ENCODE data around the gene MYNN.

Gene MYNN

DNA sequence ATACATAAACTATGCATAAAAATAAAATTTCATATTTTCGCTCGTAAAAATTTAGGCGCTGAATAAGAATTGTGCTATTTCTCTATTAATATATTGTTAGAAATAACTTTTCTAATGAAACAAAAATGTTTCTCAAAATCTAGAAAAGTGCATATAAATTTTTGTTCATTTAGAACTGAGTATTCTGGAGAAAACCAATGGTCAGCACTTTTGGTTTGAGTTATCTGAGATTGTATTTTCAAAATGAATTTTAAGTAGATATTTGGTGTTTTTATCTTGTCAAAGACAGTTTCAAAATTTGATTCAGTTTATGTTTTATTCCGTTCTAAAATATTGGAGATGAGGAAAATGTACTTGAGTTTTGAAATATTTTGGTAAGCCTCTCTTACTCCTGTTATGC, 13.9 kb downstream of the MYNN start:
- no peaks in the 10 kb centered on the region for H3K27me3 ChIP-seq (ENCODE audit: control insufficient read depth in 3 of 3, insufficient read depth in 3 of 3, low read depth in 1 of 3, low read length in 3 of 3)
- H3K36me3 ChIP-seq (replicated peaks in 1 of 2; ENCODE audit: control insufficient read depth in 2 of 2, insufficient read depth in 2 of 2, low read length in 2 of 2), result peaks cover 4 to 81% of the 10 kb centered on the region in 2 donors
- H2BK120ac ChIP-seq (ENCODE audit: low read depth, low read length), result no peak overlapping the region
- H3K4ac ChIP-seq (ENCODE audit: low read length), result no peak overlapping the region
- H2BK15ac ChIP-seq (ENCODE audit: low read length), result no peak overlapping the region
- H3K14ac ChIP-seq (ENCODE audit: low read length), result no peak overlapping the region
- H2BK5ac ChIP-seq (ENCODE audit: low read length), result no peak overlapping the region
- H2AFZ ChIP-seq (ENCODE audit: low read length), result no peak overlapping the region
- no peak overlapping the region for H4K8ac ChIP-seq (ENCODE audit: low read depth, low read length)
- no peak overlapping the region for H4K91ac ChIP-seq (ENCODE audit: low read depth, low read length, poor library complexity)
- H3K4me1 ChIP-seq (ENCODE audit: control insufficient read depth in 2 of 2, insufficient read depth in 1 of 2, low read depth in 1 of 2, low read length in 2 of 2), result no peaks in the 10 kb centered on the region
- H3K9me3 ChIP-seq (replicated peaks in 1 of 2; ENCODE audit: control insufficient read depth in 2 of 2, insufficient read depth in 1 of 2, low read depth in 1 of 2, low read length in 2 of 2), result no peaks in the 10 kb centered on the region
- DNase-seq (ENCODE audit: low spot score), result no peak
- H2BK12ac ChIP-seq (ENCODE audit: low read length), result no peak overlapping the region
- H3K23ac ChIP-seq (ENCODE audit: low read depth, low read length, poor library complexity), result no peak overlapping the region
- H3K18ac ChIP-seq (ENCODE audit: low read length), result no peak overlapping the region
- H3K4me2 ChIP-seq (ENCODE audit: insufficient read depth, low read length, poor library complexity, severe bottlenecking), result no peak overlapping the region
- no peak overlapping the region for H2AK5ac ChIP-seq (ENCODE audit: low read depth, low read length)
- no CpG with 5 or more reads among the region's 4 CpGs for WGBS, 2 donors (ENCODE audit: extremely low coverage in 2 of 2, insufficient read length in 2 of 2, insufficient replicate concordance in 1 of 2)
- no peak overlapping the region for H3K27ac ChIP-seq (replicated peaks; ENCODE audit: low read length)
- H3K79me1 ChIP-seq (ENCODE audit: low read depth, low read length), result no peaks in the 10 kb centered on the region
- H3K4me3 ChIP-seq (ENCODE audit: low read length in 2 of 2), result no peak overlapping the region
- no peak overlapping the region for H3K9ac ChIP-seq (ENCODE audit: low read depth, low read length, poor library complexity)

- no peak for DNase-seq (ENCODE audit: low spot score)
- H3K14ac ChIP-seq (ENCODE audit: low read length), result no peak overlapping the region
- no peak overlapping the region for H2BK12ac ChIP-seq (ENCODE audit: low read length)
- H3K27me3 ChIP-seq (ENCODE audit: control insufficient read depth in 3 of 3, insufficient read depth in 3 of 3, low read depth in 1 of 3, low read length in 3 of 3), result no peaks in the 10 kb centered on the region
- no peak overlapping the region for H3K23ac ChIP-seq (ENCODE audit: low read depth, low read length, poor library complexity)
- no peak overlapping the region for H4K91ac ChIP-seq (ENCODE audit: low read depth, low read length, poor library complexity)
- H3K4me3 ChIP-seq (ENCODE audit: low read length in 2 of 2), result no peak overlapping the region
- WGBS, 2 donors (ENCODE audit: extremely low coverage in 2 of 2, insufficient read length in 2 of 2, insufficient replicate concordance in 1 of 2), result no CpG with 5 or more reads among the region's 1 CpG
- no peak overlapping the region for H2BK15ac ChIP-seq (ENCODE audit: low read length)
- no peaks in the 10 kb centered on the region for H3K9me3 ChIP-seq (replicated peaks in 1 of 2; ENCODE audit: control insufficient read depth in 2 of 2, insufficient read depth in 1 of 2, low read depth in 1 of 2, low read length in 2 of 2)
- no peak overlapping the region for H2AFZ ChIP-seq (ENCODE audit: low read length)
- H3K4me1 ChIP-seq (ENCODE audit: control insufficient read depth in 2 of 2, insufficient read depth in 1 of 2, low read depth in 1 of 2, low read length in 2 of 2), result no peaks in the 10 kb centered on the region
- no peak overlapping the region for H2AK5ac ChIP-seq (ENCODE audit: low read depth, low read length)
- H2BK5ac ChIP-seq (ENCODE audit: low read length), result no peak overlapping the region
- H3K9ac ChIP-seq (ENCODE audit: low read depth, low read length, poor library complexity), result no peak overlapping the region
- H3K18ac ChIP-seq (ENCODE audit: low read length), result no peak overlapping the region
- H3K36me3 ChIP-seq (replicated peaks in 1 of 2; ENCODE audit: control insufficient read depth in 2 of 2, insufficient read depth in 2 of 2, low read length in 2 of 2), result peaks cover 3 to 76% of the 10 kb centered on the region in 2 donors
- no peak overlapping the region for H3K4ac ChIP-seq (ENCODE audit: low read length)
- no peak overlapping the region for H4K8ac ChIP-seq (ENCODE audit: low read depth, low read length)
- H3K79me1 ChIP-seq (ENCODE audit: low read depth, low read length), result no peaks in the 10 kb centered on the region
- H3K4me2 ChIP-seq (ENCODE audit: insufficient read depth, low read length, poor library complexity, severe bottlenecking), result no peak overlapping the region
- no peak overlapping the region for H2BK120ac ChIP-seq (ENCODE audit: low read depth, low read length)
- H3K27ac ChIP-seq (replicated peaks; ENCODE audit: low read length), result no peak overlapping the region
These were observed 14.6 kb downstream of the MYNN start for GRCh38 chr3:169787791-169788190.

DNA sequence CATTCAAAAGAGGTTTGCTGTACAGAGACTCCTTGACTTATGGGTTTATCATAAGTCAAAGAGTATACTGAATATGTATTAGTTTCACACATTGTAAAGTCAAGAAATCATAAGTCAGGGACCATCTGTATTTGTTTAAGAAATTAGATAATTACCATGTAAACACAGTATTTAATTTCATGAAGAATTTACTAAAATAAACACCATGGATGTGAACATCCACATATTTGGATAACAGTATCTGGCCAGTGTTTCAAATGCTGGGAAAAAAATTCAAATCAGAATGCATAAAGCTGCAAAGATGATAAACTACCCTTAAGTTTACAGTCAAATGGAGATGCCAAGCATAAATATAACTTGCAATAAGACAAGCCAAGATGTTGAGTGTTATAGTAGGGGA, 17.0 kb downstream of the MYNN start:
- Histone ChIP-seq H3K14ac (ENCODE audit: low read length) (no peak overlapping the region), H2BK120ac (ENCODE audit: low read depth, low read length) (no peak overlapping the region), H3K36me3 (replicated peaks in 1 of 2; ENCODE audit: control insufficient read depth in 2 of 2, insufficient read depth in 2 of 2, low read length in 2 of 2) (peaks cover 3 to 54% of the 10 kb centered on the region in 2 donors), H3K23ac (ENCODE audit: low read depth, low read length, poor library complexity) (no peak overlapping the region), H4K91ac (ENCODE audit: low read depth, low read length, poor library complexity) (no peak overlapping the region), H3K9me3 (replicated peaks in 1 of 2; ENCODE audit: control insufficient read depth in 2 of 2, insufficient read depth in 1 of 2, low read depth in 1 of 2, low read length in 2 of 2) (no peaks in the 10 kb centered on the region), H3K18ac (ENCODE audit: low read length) (no peak overlapping the region), H3K4ac (ENCODE audit: low read length) (no peak overlapping the region), H3K79me1 (ENCODE audit: low read depth, low read length) (no peaks in the 10 kb centered on the region), H3K27me3 (ENCODE audit: control insufficient read depth in 3 of 3, insufficient read depth in 3 of 3, low read depth in 1 of 3, low read length in 3 of 3) (no peaks in the 10 kb centered on the region), H4K8ac (ENCODE audit: low read depth, low read length) (no peak overlapping the region), H3K27ac (replicated peaks; ENCODE audit: low read length) (no peak overlapping the region), H2BK5ac (ENCODE audit: low read length) (no peak overlapping the region), H3K4me3 (ENCODE audit: low read length in 2 of 2) (no peak overlapping the region), H2BK12ac (ENCODE audit: low read length) (no peak overlapping the region), H2BK15ac (ENCODE audit: low read length) (no peak overlapping the region), H3K4me1 (ENCODE audit: control insufficient read depth in 2 of 2, insufficient read depth in 1 of 2, low read depth in 1 of 2, low read length in 2 of 2) (no peaks in the 10 kb centered on the region), H2AK5ac (ENCODE audit: low read depth, low read length) (no peak overlapping the region), H2AFZ (ENCODE audit: low read length) (no peak overlapping the region), H3K4me2 (ENCODE audit: insufficient read depth, low read length, poor library complexity, severe bottlenecking) (no peak overlapping the region), H3K9ac (ENCODE audit: low read depth, low read length, poor library complexity) (no peak overlapping the region)
- DNase-seq (ENCODE audit: low spot score), result no peak

- H3K27ac ChIP-seq (replicated peaks; ENCODE audit: low read length), result no peak overlapping the region
- H2BK12ac ChIP-seq (ENCODE audit: low read length), result no peak overlapping the region
- H3K18ac ChIP-seq (ENCODE audit: low read length), result no peak overlapping the region
- H2BK15ac ChIP-seq (ENCODE audit: low read length), result no peak overlapping the region
- H2BK120ac ChIP-seq (ENCODE audit: low read depth, low read length), result no peak overlapping the region
- H2BK5ac ChIP-seq (ENCODE audit: low read length), result no peak overlapping the region
- H3K9ac ChIP-seq (ENCODE audit: low read depth, low read length, poor library complexity), result no peak overlapping the region
- no peak overlapping the region for H4K91ac ChIP-seq (ENCODE audit: low read depth, low read length, poor library complexity)
- H3K36me3 ChIP-seq (replicated peaks in 1 of 2; ENCODE audit: control insufficient read depth in 2 of 2, insufficient read depth in 2 of 2, low read length in 2 of 2), result peaks cover 3 to 47% of the 10 kb centered on the region in 2 donors
- H3K79me1 ChIP-seq (ENCODE audit: low read depth, low read length), result no peaks in the 10 kb centered on the region
- H2AK5ac ChIP-seq (ENCODE audit: low read depth, low read length), result no peak overlapping the region
- H3K4me2 ChIP-seq (ENCODE audit: insufficient read depth, low read length, poor library complexity, severe bottlenecking), result no peak overlapping the region
- no peaks in the 10 kb centered on the region for H3K9me3 ChIP-seq (replicated peaks in 1 of 2; ENCODE audit: control insufficient read depth in 2 of 2, insufficient read depth in 1 of 2, low read depth in 1 of 2, low read length in 2 of 2)
- H3K4me3 ChIP-seq (ENCODE audit: low read length in 2 of 2), result no peak overlapping the region
- H3K27me3 ChIP-seq (ENCODE audit: control insufficient read depth in 3 of 3, insufficient read depth in 3 of 3, low read depth in 1 of 3, low read length in 3 of 3), result no peaks in the 10 kb centered on the region
- no peaks in the 10 kb centered on the region for H3K4me1 ChIP-seq (ENCODE audit: control insufficient read depth in 2 of 2, insufficient read depth in 1 of 2, low read depth in 1 of 2, low read length in 2 of 2)
- no CpG with 5 or more reads among the region's 4 CpGs for WGBS, 2 donors (ENCODE audit: extremely low coverage in 2 of 2, insufficient read length in 2 of 2, insufficient replicate concordance in 1 of 2)
- no peak overlapping the region for H3K23ac ChIP-seq (ENCODE audit: low read depth, low read length, poor library complexity)
- H3K4ac ChIP-seq (ENCODE audit: low read length), result no peak overlapping the region
- H2AFZ ChIP-seq (ENCODE audit: low read length), result no peak overlapping the region
- H3K14ac ChIP-seq (ENCODE audit: low read length), result no peak overlapping the region
- no peak overlapping the region for H4K8ac ChIP-seq (ENCODE audit: low read depth, low read length)
- DNase-seq (ENCODE audit: low spot score), result no peak
These were observed 17.7 kb downstream of the MYNN start for GRCh38 chr3:169790687-169791429.

Data from neuronal stem cell (in vitro differentiated cells).